Body of pancreas (tissue), 4 donors: ENCODE measurements around the gene LGR5.

Experiments
- CTCF ChIP-seq, 7 experiments: fragments of 450-650 bp in 4 of 7; fragments of 200-600 bp in 3 of 7; sonication (generic) in 3 of 7; IDR thresholded peaks; one replicate each; pipeline ENCODE4 v1.5.1; 2016 to 2019; ENCODE audit warnings: antibody characterized with exemption in 7 of 7
- POLR2A ChIP-seq, 3 donors: fragments of 450-650 bp; IDR thresholded peaks; one replicate each; pipeline ENCODE4 v1.6.1; 2016; ENCODE audit warnings: antibody characterized with exemption in 3 of 3, mild to moderate bottlenecking in 2 of 3

GRCh38 chr12:71407732-71408131 is 31.9 kb upstream of the LGR5 start:
- no peak for TF ChIP-seq POLR2A (IDR thresholded peaks at IDR 0.05)
- no peak for TF ChIP-seq CTCF (IDR thresholded peaks at IDR 0.05)
